Measurements from ENCODE around the gene ERC2.

ERC2 gene

GRCh38 chr3:55621026-55621422, 847.2 kb downstream of the ERC2 start:
- no peak for DNase-seq (ENCODE audit: low read depth in 2 of 2)

GRCh38 chr3:55620351-55621025, 847.8 kb downstream of the ERC2 start:
- DNase-seq (ENCODE audit: low read depth in 2 of 2): no peak

- DNase-seq (ENCODE audit: low read depth in 2 of 2): no peak
Observed at GRCh38 chr3:55619046-55619808, 849.0 kb downstream of the ERC2 start.

- no peak for DNase-seq (ENCODE audit: low read depth in 2 of 2)
Observed at GRCh38 chr3:55617385-55617784, 850.9 kb downstream of the ERC2 start.

- no peak for DNase-seq (ENCODE audit: low read depth in 2 of 2)
Observed at GRCh38 chr3:55616803-55617202, 851.5 kb downstream of the ERC2 start.

GRCh38 chr3:55615694-55616295, 852.5 kb downstream of the ERC2 start:
- DNase-seq (ENCODE audit: low read depth in 2 of 2): no peak

GRCh38 chr3:55615039-55615693, 853.1 kb downstream of the ERC2 start:
- DNase-seq (ENCODE audit: low read depth in 2 of 2): no peak

GRCh38 chr3:55611121-55611520, 857.1 kb downstream of the ERC2 start:
- no peak for DNase-seq (ENCODE audit: low read depth in 2 of 2)

- DNase-seq (ENCODE audit: low read depth in 2 of 2): no peak
Observed at GRCh38 chr3:55609230-55609827, 858.9 kb downstream of the ERC2 start.

- DNase-seq (ENCODE audit: low read depth in 2 of 2): no peak
Observed at GRCh38 chr3:55608301-55608937, 859.8 kb downstream of the ERC2 start.

- DNase-seq (ENCODE audit: low read depth in 2 of 2): no peak
Observed at GRCh38 chr3:55607844-55608243, 860.4 kb downstream of the ERC2 start.

- DNase-seq (ENCODE audit: low read depth in 2 of 2): no peak
Observed at GRCh38 chr3:55607175-55607574, 861.1 kb downstream of the ERC2 start.

GRCh38 chr3:55605443-55606236, 862.6 kb downstream of the ERC2 start:
- no peak for DNase-seq (ENCODE audit: low read depth in 2 of 2)

- no peak for DNase-seq (ENCODE audit: low read depth in 2 of 2)
Observed at GRCh38 chr3:55604846-55605245, 863.4 kb downstream of the ERC2 start.

- no peak for DNase-seq (ENCODE audit: low read depth in 2 of 2)
Observed at GRCh38 chr3:55604402-55604801, 863.9 kb downstream of the ERC2 start.

GRCh38 chr3:55601366-55602080, 866.7 kb downstream of the ERC2 start:
- DNase-seq (ENCODE audit: low read depth in 2 of 2): no peak

- DNase-seq (ENCODE audit: low read depth in 2 of 2): no peak
Observed at GRCh38 chr3:55598224-55598623, 870.0 kb downstream of the ERC2 start.

GRCh38 chr3:55597641-55598040, 870.6 kb downstream of the ERC2 start:
- no peak for DNase-seq (ENCODE audit: low read depth in 2 of 2)

GRCh38 chr3:55596212-55596611, 872.1 kb downstream of the ERC2 start:
- DNase-seq (ENCODE audit: low read depth in 2 of 2): no peak

GRCh38 chr3:55595420-55595819, 872.8 kb downstream of the ERC2 start:
- DNase-seq (ENCODE audit: low read depth in 2 of 2): no peak

Measured in stimulated activated CD8-positive, alpha-beta memory T cell treated with anti-CD3 and anti-CD28 coated beads, Interleukin-7, amount 100 ng/mL, for 1 hour (primary cell).